B cell (primary cell): ENCODE data around the gene CT45A9. TPM values are rescaled to one million over a fixed set of nuclear protein-coding genes. Genes with fewer than 3 reads are reported as not detected.
"Not testable (repeated sequence)": the region's sequence is repeated elsewhere in the genome, so short reads cannot be mapped to it uniquely, and the experiment has no call there.

ENCODE experiments used
- ATAC-seq: fragments of 200-7000 bp; cut with Tn5 transposase; one replicate; pipeline ENCODE4 v1.10.0; 2021; ENCODE audit warnings: low read depth, mild to moderate bottlenecking, moderate number of reproducible peaks, moderate library complexity
- CTCF ChIA-PET: fragments of 350-600 bp; sonication (Branson Sonifier 250); formaldehyde crosslinking; loops from one replicate; lab custom pipeline; 2021; ENCODE audit warnings: antibody characterized with exemption, inconsistent platforms; lab: Charles Lee
- POLR2A ChIA-PET: fragments of 350-600 bp; sonication (Branson Sonifier 250); formaldehyde crosslinking; loops from one replicate; lab custom pipeline; 2021; ENCODE audit warnings: antibody characterized with exemption; lab: Charles Lee
- DNase-seq: peaks from one replicate; pipeline ENCODE4 v3.0.0; 2013
- H2AFZ ChIP-seq: 2 replicates; pipeline ENCODE4 v1.6.1; 2012; ENCODE audit warnings: mild to moderate bottlenecking, low read depth, low read length; ENCODE audit not compliant: insufficient read depth, poor library complexity, severe bottlenecking
- H3K27ac ChIP-seq, 2 donors: 1 replicate in 1 of 2; 2 replicates in 1 of 2; pipeline ENCODE4 v1.5.1; 2012 to 2013; ENCODE audit warnings: low read length in 2 of 2, mild to moderate bottlenecking in 2 of 2, moderate library complexity in 1 of 2
- H3K27me3 ChIP-seq, 4 experiments: fragments of 200-600 bp in 1 of 4; sonication (generic) in 1 of 4; replicated peaks in 1 of 4; 1 replicate in 2 of 4; 2 replicates in 2 of 4; pipeline versions ENCODE4 v1.6.1 to v1.7.0; 2013 to 2016; ENCODE audit warnings: low read length in 3 of 4, mild to moderate bottlenecking in 2 of 4, mixed read lengths in 1 of 4, moderate library complexity in 1 of 4; ENCODE audit not compliant: insufficient read depth in 4 of 4, control insufficient read depth in 3 of 4; ENCODE audit errors: control extremely low read depth in 1 of 4
- H3K36me3 ChIP-seq, 2 experiments: replicated peaks in 1 of 2; 1 replicate in 1 of 2; 2 replicates in 1 of 2; pipeline versions ENCODE4 v1.6.1 to v1.7.1; 2013; ENCODE audit warnings: low read length in 1 of 2; ENCODE audit not compliant: insufficient read depth in 2 of 2, control insufficient read depth in 1 of 2; ENCODE audit errors: control extremely low read depth in 1 of 2, extremely low read depth in 1 of 2
- H3K4me1 ChIP-seq, 2 donors: fragments of 200-600 bp in 1 of 2; sonication (generic) in 1 of 2; 1 replicate in 1 of 2; 2 replicates in 1 of 2; pipeline versions ENCODE4 v1.5.1 to v1.6.1; 2013 to 2017; ENCODE audit warnings: low read length in 2 of 2; ENCODE audit not compliant: control insufficient read depth in 2 of 2, insufficient read depth in 2 of 2
- H3K4me2 ChIP-seq: replicated peaks from 2 replicates; pipeline ENCODE3; 2012; ENCODE audit warnings: mild to moderate bottlenecking, low read depth, low read length; ENCODE audit not compliant: poor library complexity, severe bottlenecking
- H3K4me3 ChIP-seq, 5 experiments: fragments of 200-600 bp in 1 of 5; sonication (generic) in 1 of 5; 1 replicate in 3 of 5; 2 replicates in 2 of 5; pipeline versions ENCODE4 v1.5.1 to v1.7.0; 2011 to 2016; ENCODE audit warnings: low read length in 4 of 5, mild to moderate bottlenecking in 4 of 5, low read depth in 2 of 5, control low read depth in 1 of 5, moderate library complexity in 1 of 5; ENCODE audit not compliant: insufficient read depth in 1 of 5; ENCODE audit errors: control extremely low read depth in 1 of 5, extremely low read depth in 1 of 5
- H3K79me2 ChIP-seq: fragments of 200-600 bp; sonication (generic); one replicate; pipeline ENCODE4 v1.6.0; 2016; ENCODE audit warnings: low read length; ENCODE audit not compliant: control insufficient read depth, insufficient read depth
- H3K9ac ChIP-seq: fragments of 200-600 bp; sonication (generic); 2 replicates; pipeline ENCODE4 v1.6.1; 2017; ENCODE audit warnings: mild to moderate bottlenecking, low read length, moderate library complexity
- H3K9me3 ChIP-seq, 3 donors: one replicate each; pipeline versions ENCODE4 v1.6.1 to v1.7.1; 2013; ENCODE audit warnings: low read length in 2 of 3; ENCODE audit not compliant: control insufficient read depth in 2 of 3, insufficient read depth in 1 of 3; ENCODE audit errors: control extremely low read depth in 1 of 3
- H4K20me1 ChIP-seq: 2 replicates; pipeline ENCODE4 v1.6.0; 2012; ENCODE audit warnings: mild to moderate bottlenecking, low read length; ENCODE audit not compliant: insufficient read depth, control insufficient read depth, poor library complexity, severe bottlenecking
- H3K27ac Mint-ChIP-seq: one replicate; pipeline ENCODE4 v1.8.0; 2021; ENCODE audit warnings: mixed read lengths
- H3K27me3 Mint-ChIP-seq: one replicate; pipeline ENCODE4 v1.8.0; 2021; ENCODE audit warnings: mixed read lengths
- H3K4me1 Mint-ChIP-seq: one replicate; pipeline ENCODE4 v1.8.0; 2021; ENCODE audit warnings: mixed read lengths
- H3K4me3 Mint-ChIP-seq: one replicate; pipeline ENCODE4 v1.8.0; 2021; ENCODE audit warnings: mixed read lengths
- H3K9me3 Mint-ChIP-seq: one replicate; pipeline ENCODE4 v1.8.0; 2022; ENCODE audit warnings: mixed read lengths; ENCODE audit not compliant: insufficient read depth
- WGBS: methylation state at CpG from one replicate; pipeline ENCODE4 v1.1.5; 2013; ENCODE audit warnings: missing lambda C conversion rate; ENCODE audit not compliant: insufficient coverage; 5-methylcytosine and 5-hydroxymethylcytosine counted together
- intact Hi-C: fragments of 100-400 bp; cut with micrococcal nuclease; formaldehyde crosslinking; loops from one replicate; pipeline ENCODE4 v1.10.0; 2022
- polyA plus RNA-seq: library from polyadenylated mRNA; depleted of rRNA; stranded (reverse); fragments of >200 nt; gene quantifications from 2 replicates; pipeline ENCODE4 v1.2.3, GENCODE V29; 2012
- total RNA-seq, 2 donors: library from RNA; stranded (reverse); fragments of 120-200 nt in 1 of 2; gene quantifications; 1 replicate in 1 of 2; 2 replicates in 1 of 2; pipeline versions ENCODE4 v1.2.3 to v1.2.4, GENCODE V29; 2013 to 2022

CT45A9 gene
- total and polyA plus RNA-seq, 2 donors (not counting 1 experiment from before 2014, with no cell fraction given) = not detected

DNA sequence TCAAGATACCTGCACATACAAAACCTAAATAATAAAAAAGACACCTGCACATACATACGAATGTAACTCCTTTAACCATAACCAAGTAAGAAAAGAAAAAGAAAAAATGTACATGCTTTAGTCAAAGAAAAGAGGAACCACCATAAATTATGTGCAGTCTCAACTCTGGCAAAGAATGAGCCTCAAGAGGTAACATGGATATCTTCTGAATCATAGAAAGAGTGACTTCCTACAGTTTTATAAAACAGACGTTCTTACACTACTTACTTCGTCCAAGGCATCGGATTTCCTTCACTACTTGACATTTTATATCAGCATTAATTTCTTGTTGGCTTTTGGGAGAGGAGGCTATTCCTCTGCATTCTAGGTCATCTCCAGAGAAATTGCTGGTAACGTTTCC lies 11.1 kb upstream of the CT45A9 start:
- CTCF ChIA-PET = not testable (repeated sequence)

DNA sequence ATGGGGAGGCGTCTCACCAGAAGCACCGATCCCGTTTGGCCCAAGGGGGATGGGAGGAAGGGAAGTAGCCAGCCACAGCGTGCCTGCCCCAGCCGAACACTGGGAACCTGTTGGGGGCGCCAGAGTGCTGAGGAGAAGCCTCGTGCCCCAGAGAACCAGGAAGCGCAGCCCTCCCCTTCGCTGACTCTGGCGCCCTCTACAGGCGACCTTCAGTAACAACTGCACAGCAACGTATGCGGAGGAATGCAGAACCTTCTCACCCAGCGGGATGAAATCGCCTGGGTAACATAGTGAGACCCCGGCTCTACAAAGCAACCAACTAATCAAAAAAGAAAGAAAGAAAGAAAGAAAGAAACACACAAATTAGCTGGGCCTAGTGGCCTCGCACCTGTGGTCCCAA lies 17.2 kb downstream of the CT45A9 start, which contains the start of gene CT45A8:
Gene CT45A8 (minus strand): TSS at position 101 of the 400 bp plus-strand sequence. CDS start 3,755 bp downstream, outside the sequence.
- H3K4me2 ChIP-seq, H3K9me3 ChIP-seq, H2AFZ ChIP-seq, H3K9me3 Mint-ChIP-seq, H3K27me3 Mint-ChIP-seq, ATAC-seq, H3K27ac Mint-ChIP-seq, H3K4me1 Mint-ChIP-seq, H3K4me3 ChIP-seq, CTCF ChIA-PET, H3K4me1 ChIP-seq, DNase-seq, H3K4me3 Mint-ChIP-seq, POLR2A ChIA-PET, H3K27ac ChIP-seq, H4K20me1 ChIP-seq, H3K79me2 ChIP-seq, H3K9ac ChIP-seq, H3K27me3 ChIP-seq, intact Hi-C loops, H3K36me3 ChIP-seq: not testable (repeated sequence)
- no CpG with 5 or more reads among the region's 17 CpGs for WGBS

More for the DNA sequence above, 11.1 kb upstream of the CT45A9 start:
- POLR2A ChIA-PET, H3K27me3 ChIP-seq, H3K79me2 ChIP-seq, intact Hi-C loops, H3K27ac Mint-ChIP-seq, H3K36me3 ChIP-seq, H3K4me1 Mint-ChIP-seq, H2AFZ ChIP-seq, H3K9ac ChIP-seq, H3K4me1 ChIP-seq, ATAC-seq, H3K4me2 ChIP-seq, DNase-seq, H3K4me3 Mint-ChIP-seq, H4K20me1 ChIP-seq, H3K27me3 Mint-ChIP-seq, H3K27ac ChIP-seq, H3K9me3 Mint-ChIP-seq, H3K9me3 ChIP-seq, H3K4me3 ChIP-seq: not testable (repeated sequence)
- WGBS = no CpG with 5 or more reads among the region's 5 CpGs

DNA sequence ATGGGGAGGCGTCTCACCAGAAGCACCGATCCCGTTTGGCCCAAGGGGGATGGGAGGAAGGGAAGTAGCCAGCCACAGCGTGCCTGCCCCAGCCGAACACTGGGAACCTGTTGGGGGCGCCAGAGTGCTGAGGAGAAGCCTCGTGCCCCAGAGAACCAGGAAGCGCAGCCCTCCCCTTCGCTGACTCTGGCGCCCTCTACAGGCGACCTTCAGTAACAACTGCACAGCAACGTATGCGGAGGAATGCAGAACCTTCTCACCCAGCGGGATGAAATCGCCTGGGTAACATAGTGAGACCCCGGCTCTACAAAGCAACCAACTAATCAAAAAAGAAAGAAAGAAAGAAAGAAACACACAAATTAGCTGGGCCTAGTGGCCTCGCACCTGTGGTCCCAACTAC lies 34.4 kb downstream of the CT45A9 start, which contains the start of gene CT45A7:
Gene CT45A7 (minus strand): TSS at position 101 of the 400 bp plus-strand sequence. CDS start 3,747 bp downstream, outside the sequence.
- CTCF ChIA-PET = not testable (repeated sequence)

DNA sequence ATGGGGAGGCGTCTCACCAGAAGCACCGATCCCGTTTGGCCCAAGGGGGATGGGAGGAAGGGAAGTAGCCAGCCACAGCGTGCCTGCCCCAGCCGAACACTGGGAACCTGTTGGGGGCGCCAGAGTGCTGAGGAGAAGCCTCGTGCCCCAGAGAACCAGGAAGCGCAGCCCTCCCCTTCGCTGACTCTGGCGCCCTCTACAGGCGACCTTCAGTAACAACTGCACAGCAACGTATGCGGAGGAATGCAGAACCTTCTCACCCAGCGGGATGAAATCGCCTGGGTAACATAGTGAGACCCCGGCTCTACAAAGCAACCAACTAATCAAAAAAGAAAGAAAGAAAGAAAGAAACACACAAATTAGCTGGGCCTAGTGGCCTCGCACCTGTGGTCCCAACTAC lies 51.7 kb downstream of the CT45A9 start, which contains the start of gene CT45A2:
Gene CT45A2 (minus strand): TSS at position 101 of the 400 bp plus-strand sequence. CDS start 3,747 bp downstream, outside the sequence.
- ATAC-seq, H3K4me1 Mint-ChIP-seq: not testable (repeated sequence)

More for the DNA sequence above, 34.4 kb downstream of the CT45A9 start, which contains the start of gene CT45A7:
- H3K4me1 Mint-ChIP-seq, H3K4me3 ChIP-seq, H2AFZ ChIP-seq, H3K27me3 Mint-ChIP-seq, H3K27me3 ChIP-seq, H3K4me2 ChIP-seq, DNase-seq, H3K4me3 Mint-ChIP-seq, H3K27ac Mint-ChIP-seq, H3K9me3 Mint-ChIP-seq, H4K20me1 ChIP-seq, ATAC-seq, H3K4me1 ChIP-seq, H3K9ac ChIP-seq, H3K27ac ChIP-seq, intact Hi-C loops, H3K79me2 ChIP-seq, POLR2A ChIA-PET, H3K36me3 ChIP-seq, H3K9me3 ChIP-seq: not testable (repeated sequence)
- WGBS = no CpG with 5 or more reads among the region's 17 CpGs

More for the DNA sequence above, 51.7 kb downstream of the CT45A9 start, which contains the start of gene CT45A2:
- H3K27ac Mint-ChIP-seq, POLR2A ChIA-PET, H3K27me3 ChIP-seq, H3K4me2 ChIP-seq, H3K9ac ChIP-seq, H3K27ac ChIP-seq, H3K4me3 ChIP-seq, intact Hi-C loops, H2AFZ ChIP-seq, H3K79me2 ChIP-seq, CTCF ChIA-PET, H4K20me1 ChIP-seq, DNase-seq, H3K9me3 ChIP-seq, H3K9me3 Mint-ChIP-seq, H3K27me3 Mint-ChIP-seq, H3K36me3 ChIP-seq, H3K4me1 ChIP-seq, H3K4me3 Mint-ChIP-seq: not testable (repeated sequence)
- no CpG with 5 or more reads among the region's 17 CpGs for WGBS
